Measurements from ENCODE around the gene CBLIF. TPM values are rescaled to one million over a fixed set of nuclear protein-coding genes. Genes with fewer than 3 reads are reported as not detected.
"Not testable (repeated sequence)": the region's sequence is repeated elsewhere in the genome, so short reads cannot be mapped to it uniquely, and the experiment has no call there.

CBLIF gene
- total RNA-seq, 2 experiments from 2014 or later: not detected

GRCh38 chr11:59849129-59849528 lies 3.8 kb upstream of the CBLIF start:
- POLR2A ChIA-PET: no interaction called here
- CTCF ChIA-PET: no interaction called here

- CTCF ChIA-PET, POLR2A ChIA-PET: not testable (repeated sequence)
Measured at GRCh38 chr11:59848439-59848838, 3.1 kb upstream of the CBLIF start.

- ChIA-PET POLR2A (no interaction called here), CTCF (no interaction called here)
Measured at GRCh38 chr11:59847626-59848025, 2.3 kb upstream of the CBLIF start.

GRCh38 chr11:59846556-59846955 lies 1.3 kb upstream of the CBLIF start:
- CTCF ChIA-PET: no interaction called here
- POLR2A ChIA-PET: no interaction called here

- CTCF ChIA-PET: no interaction called here
Measured at GRCh38 chr11:59842316-59842715, 3.0 kb downstream of the CBLIF start.

GRCh38 chr11:59841514-59841913 lies 3.8 kb downstream of the CBLIF start:
- CTCF ChIA-PET: no interaction called here
- POLR2A ChIA-PET: no interaction called here

More at GRCh38 chr11:59842316-59842715, 3.0 kb downstream of the CBLIF start:
- POLR2A ChIA-PET: no interaction called here

DNA sequence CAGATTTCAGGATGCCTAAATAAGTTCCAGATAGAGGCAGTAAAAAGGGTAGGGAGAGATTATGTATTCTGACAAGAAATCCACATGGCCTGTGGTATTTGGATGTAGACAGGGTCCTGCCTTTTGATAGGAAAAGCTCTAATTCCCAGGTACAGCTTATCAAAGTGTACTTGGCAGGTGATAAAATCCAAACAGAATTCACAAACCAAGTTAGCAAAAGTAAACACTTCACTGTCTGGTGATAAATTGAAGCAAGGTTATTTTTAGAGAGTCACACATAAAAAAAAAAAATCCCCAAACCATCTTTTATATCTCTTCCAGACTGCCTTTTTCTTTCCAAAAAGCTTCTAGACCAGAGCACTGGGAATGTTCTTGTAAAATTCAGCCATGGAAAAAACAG lies 5.7 kb downstream of the CBLIF start:
- ChIA-PET CTCF (no interaction called here), POLR2A (no interaction called here)

- ChIA-PET CTCF (no interaction called here), POLR2A (no interaction called here)
Measured at GRCh38 chr11:59833602-59834001, 11.7 kb downstream of the CBLIF start.

- ChIA-PET CTCF (no interaction called here), POLR2A (no interaction called here)
Measured at GRCh38 chr11:59829358-59829757, 15.9 kb downstream of the CBLIF start.

DNA sequence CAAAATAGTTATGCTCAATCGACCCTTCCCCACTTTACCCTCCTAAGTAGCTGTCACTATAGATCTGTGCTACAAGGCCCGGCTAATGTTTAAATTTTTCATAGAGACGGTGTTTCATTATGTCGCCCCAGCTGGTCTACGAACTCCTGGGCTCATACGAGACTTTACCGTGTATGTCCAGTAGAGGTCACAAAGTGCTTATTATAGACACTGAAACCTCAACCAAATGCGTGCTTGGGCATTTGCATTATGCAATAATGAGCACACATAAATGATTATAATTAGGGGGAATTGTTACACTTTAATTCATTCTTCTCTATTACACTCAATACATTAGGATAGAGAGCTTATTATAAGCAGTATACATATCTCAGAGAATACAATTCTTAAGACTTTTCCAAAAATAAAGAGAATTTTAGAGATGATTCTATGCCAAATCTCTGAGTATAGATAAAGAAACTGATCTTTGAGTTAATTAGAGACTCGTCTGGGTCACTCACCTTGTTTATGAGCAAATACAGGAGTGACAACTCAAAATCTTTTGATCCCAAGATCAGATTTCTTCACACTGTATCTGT lies 22.2 kb downstream of the CBLIF start:
- ChIA-PET CTCF (no interaction called here), POLR2A (no interaction called here)

DNA sequence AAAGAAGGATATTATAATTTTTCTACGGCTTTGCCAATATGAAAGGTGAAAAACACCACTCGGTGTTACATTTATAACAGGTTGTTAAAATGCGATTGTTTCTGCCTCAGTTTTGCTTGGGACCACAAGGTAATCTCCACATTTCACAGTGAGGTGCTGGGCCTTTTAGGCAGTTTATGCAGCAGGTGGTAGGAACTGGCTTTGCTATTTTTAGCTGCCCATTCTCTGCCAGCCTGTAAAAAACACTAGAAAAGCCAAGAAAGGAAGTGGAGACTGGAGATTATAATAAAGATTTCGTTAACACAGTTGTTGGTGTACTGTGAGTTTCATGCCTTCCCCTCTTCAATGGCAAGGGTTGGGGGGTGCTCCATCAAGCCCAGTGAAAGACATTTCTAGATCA lies 26.7 kb downstream of the CBLIF start:
- ChIA-PET CTCF (no interaction called here), POLR2A (no interaction called here)

DNA sequence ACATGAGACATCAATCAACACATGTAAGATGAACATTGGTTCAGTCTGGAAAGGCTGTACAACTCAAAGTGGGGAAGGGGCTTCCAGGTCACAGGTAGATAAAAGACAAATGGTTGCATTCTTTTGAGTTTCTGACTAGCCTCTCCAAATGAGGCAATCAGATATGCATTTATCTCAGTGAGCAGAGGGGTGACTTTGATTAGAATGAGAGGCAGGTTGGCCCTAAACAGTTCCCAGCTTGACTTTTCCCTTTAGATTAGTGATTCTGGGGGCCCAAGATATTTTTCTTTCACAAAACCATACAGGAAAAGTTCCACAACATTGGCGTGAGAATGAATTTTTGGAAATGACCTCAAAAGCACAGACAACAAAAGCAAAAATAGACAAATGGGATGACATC lies 28.9 kb downstream of the CBLIF start:
- POLR2A ChIA-PET, CTCF ChIA-PET: not testable (repeated sequence)

- POLR2A ChIA-PET: no interaction called here
- CTCF ChIA-PET: no interaction called here
Measured at GRCh38 chr11:59815754-59816153, 29.5 kb downstream of the CBLIF start.

GRCh38 chr11:59814021-59814420 lies 31.3 kb downstream of the CBLIF start:
- ChIA-PET POLR2A (interaction anchor here (0.6 kb wide), 1 partner anchor 285 kb away, joined by 9 read pairs; no protein-coding TSS in a partner anchor), CTCF (interaction anchor here (0.7 kb wide), 2 partner anchors 42 to 1635 kb away, joined by 3 to 4 read pairs; no protein-coding TSS in a partner anchor)

DNA sequence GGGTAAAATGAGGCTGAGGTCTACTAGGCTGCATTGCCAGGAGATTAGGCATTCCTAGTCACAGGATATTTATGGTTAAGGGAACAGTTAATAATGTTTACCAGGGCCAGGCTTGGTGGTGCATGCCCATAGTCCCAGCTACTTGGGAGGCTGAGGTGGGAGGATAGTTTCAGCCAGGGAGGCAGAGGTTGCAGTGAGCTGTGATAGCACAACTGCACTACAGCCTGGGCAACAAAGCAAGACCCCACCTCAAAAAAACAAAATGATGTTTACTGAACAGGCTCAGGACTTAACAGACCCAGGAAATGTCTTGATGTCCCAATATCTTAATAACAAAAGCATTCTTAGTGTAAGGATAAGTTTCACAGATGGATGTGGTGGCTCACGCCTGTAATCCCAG lies 31.9 kb downstream of the CBLIF start:
- POLR2A ChIA-PET: interaction anchor here (0.6 kb wide), 1 partner anchor 285 kb away, joined by 9 read pairs; no protein-coding TSS in a partner anchor
- CTCF ChIA-PET: interaction anchor here (0.7 kb wide), 2 partner anchors 43 to 1634 kb away, joined by 3 to 4 read pairs; no protein-coding TSS in a partner anchor

DNA sequence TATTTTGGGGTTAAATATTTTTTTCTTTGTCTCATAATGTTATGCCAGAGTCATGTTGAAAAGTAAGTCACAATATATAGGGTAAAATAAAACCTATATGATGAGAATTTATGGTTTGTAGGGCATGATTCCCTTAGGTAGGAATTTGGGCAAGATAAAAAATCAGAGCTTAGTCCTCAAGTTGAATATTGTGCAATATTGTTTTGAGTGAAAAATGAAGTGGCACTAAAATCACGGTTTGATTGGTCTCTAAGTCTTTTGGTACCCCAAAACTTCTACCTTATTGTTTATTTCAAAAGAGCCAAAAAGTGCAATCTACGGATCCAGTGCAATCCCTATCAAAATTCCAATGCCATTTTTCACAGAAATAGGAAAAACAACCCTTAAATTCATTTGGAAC lies 33.1 kb downstream of the CBLIF start:
- CTCF ChIA-PET: no interaction called here
- POLR2A ChIA-PET: no interaction called here

GRCh38 chr11:59810911-59811259 lies 34.4 kb downstream of the CBLIF start:
- POLR2A ChIA-PET: no interaction called here
- CTCF ChIA-PET: interaction anchor here (1.4 to 3.5 kb wide), 2 partner anchors 56 to 441 kb away, joined by 3 to 19 read pairs; partner anchors contain the start of gene STX3

DNA sequence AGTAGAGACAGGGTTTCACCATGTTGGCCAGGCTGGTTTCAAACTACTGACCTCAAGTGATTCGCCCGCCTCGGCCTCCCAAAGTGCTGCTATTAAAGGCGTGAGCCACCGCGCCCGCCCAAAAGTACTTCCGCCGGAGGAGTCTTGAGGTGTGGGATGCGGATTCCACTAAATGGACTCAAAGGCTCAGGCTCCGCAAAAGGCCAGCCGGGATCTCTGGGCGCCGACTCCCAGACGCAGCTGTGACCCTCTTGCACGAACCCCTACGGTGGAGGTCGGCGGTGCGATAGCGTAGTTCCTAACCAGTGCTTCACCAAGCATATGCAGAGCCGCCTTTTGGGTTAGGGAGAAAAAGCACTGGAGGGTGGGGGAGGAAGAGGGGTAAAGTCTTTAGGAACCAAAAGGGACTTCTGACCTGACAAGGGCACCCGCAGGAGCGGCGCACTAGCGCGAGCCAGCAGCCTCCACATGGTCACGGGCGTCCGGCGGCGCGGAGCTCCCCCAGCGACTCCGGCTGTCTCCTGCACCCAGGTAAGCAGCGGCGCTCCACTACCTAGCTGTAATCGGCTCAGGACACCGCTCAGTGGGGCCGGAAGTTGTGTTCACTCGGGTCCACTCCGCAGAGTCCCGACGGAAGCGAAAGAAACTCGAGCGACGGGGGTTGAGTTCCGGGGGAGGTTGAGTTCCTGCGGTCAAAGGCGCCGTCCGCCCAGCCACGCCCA lies 34.9 kb downstream of the CBLIF start, which contains the start of gene MRPL16:
Gene MRPL16, minus strand, starts transcription at position 590 of the 722 bp plus-strand sequence. Its CDS starts 120 bp downstream, at position 470.
- POLR2A ChIA-PET: no interaction called here
- CTCF ChIA-PET: interaction anchor here (0.7 to 3.5 kb wide), 3 partner anchors 56 to 456 kb away, joined by 3 to 19 read pairs (median 3); partner anchors contain the start of gene STX3

DNA sequence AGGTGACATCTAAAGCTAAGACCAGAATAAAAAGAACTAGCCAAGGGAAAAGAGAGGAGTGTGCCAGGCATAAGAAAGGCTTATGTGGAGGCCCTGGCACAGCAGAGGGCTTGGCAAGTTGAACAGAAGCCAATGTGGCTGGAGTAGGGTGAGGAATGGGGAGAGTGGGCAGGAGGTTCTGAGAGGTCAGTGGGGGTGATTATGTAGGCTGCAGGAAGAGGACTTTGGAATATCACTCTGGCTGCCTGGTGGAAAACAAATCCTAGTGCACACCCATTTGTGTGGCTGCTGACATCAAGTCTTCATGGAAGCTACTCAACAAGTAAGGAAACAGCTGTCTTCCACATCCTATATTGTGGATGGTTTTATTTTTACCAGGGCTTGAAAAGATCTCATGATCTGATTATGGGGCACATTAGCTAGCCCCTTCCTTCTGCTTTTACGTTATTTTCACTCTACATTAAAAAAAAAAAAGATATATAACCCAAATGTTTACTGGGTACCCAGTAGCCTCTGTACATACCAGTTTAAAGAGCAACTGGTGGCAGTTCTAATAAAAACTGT lies 38.2 kb downstream of the CBLIF start:
- POLR2A ChIA-PET: no interaction called here
- CTCF ChIA-PET: no interaction called here

DNA sequence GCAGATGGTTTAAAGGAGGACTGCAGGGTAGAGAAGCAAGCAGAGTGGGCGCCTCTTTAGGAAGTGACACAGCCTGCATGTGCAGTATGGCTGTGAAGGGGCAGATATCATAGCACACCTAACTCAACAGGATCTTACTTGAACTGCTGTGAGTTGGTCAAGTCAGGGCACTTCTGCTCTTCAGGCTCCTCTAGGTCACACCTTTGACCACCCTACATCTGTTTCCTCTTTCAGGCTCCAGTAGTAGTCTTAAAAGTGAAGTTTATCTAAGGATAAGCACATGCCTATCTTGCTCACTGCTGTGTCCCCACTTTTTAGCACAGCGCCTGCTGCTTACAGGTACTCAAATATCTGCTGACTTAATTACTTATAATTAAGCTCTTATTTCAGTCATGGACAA lies 41.2 kb downstream of the CBLIF start:
- CTCF ChIA-PET: no interaction called here

GRCh38 chr11:59802639-59803176 lies 42.6 kb downstream of the CBLIF start:
- ChIA-PET CTCF (interaction anchor here (1.0 to 5.4 kb wide), 2 partner anchors 21 to 48 kb away, joined by 4 to 31 read pairs; partner anchors contain the start of gene STX3), POLR2A (no interaction called here)

More for the DNA sequence above, 41.2 kb downstream of the CBLIF start:
- POLR2A ChIA-PET: no interaction called here
